LNCaP clone FGC (cell line): ENCODE data around the gene HTR6.

Experiments
- DNase-seq: peaks from one replicate; pipeline ENCODE4 v3.0.0-alpha.2; 2011; ENCODE audit warnings: low read depth
- H3K4me3 ChIP-seq: 2 replicates; pipeline ENCODE4 v1.5.1; 2011; ENCODE audit warnings: mild to moderate bottlenecking, low read depth, low read length, control low read depth
- TF ChIP-seq, protein P1 (sequence below): IDR thresholded peaks from 2 replicates; pipeline ENCODE4 v1.5.1; 2012; ENCODE audit warnings: mild to moderate bottlenecking; ENCODE audit not compliant: control insufficient read depth, insufficient read depth; ENCODE audit errors: extremely low read depth

Gene HTR6

DNA sequence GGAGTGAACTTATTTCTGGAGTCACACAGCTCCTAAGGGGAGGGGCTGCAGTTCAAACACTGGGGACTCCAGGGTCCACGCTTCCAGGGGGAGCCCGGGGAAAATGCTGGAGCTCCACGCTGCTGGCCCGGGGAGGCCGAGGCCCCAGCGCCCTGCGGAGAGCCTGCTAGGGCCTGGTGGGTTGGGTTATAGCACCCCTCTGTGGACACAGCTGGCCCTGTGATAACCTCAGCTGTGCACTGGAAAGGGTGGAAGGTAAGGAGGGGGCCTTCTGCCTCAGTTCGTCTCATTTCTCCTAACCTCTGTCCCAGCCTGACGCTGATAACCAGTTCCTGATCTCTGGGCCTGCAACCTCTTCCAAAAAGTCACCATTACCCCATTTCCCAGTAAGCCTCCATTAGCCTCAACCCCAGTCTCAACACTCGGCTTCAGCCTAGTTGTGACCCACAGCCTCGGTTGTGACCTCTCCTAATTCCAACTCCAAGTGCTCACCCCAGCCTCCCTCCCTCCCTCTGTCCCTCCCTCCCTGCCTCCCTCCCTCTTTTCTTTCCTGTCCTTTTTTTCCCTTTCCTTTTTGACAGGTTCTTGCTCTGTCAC lies 13.4 kb upstream of the HTR6 start:
- no peak overlapping the region for H3K4me3 ChIP-seq
- TF ChIP-seq, protein P1, sequence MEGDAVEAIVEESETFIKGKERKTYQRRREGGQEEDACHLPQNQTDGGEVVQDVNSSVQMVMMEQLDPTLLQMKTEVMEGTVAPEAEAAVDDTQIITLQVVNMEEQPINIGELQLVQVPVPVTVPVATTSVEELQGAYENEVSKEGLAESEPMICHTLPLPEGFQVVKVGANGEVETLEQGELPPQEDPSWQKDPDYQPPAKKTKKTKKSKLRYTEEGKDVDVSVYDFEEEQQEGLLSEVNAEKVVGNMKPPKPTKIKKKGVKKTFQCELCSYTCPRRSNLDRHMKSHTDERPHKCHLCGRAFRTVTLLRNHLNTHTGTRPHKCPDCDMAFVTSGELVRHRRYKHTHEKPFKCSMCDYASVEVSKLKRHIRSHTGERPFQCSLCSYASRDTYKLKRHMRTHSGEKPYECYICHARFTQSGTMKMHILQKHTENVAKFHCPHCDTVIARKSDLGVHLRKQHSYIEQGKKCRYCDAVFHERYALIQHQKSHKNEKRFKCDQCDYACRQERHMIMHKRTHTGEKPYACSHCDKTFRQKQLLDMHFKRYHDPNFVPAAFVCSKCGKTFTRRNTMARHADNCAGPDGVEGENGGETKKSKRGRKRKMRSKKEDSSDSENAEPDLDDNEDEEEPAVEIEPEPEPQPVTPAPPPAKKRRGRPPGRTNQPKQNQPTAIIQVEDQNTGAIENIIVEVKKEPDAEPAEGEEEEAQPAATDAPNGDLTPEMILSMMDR: peak; percentile 75
- DNase-seq: no peak

DNA sequence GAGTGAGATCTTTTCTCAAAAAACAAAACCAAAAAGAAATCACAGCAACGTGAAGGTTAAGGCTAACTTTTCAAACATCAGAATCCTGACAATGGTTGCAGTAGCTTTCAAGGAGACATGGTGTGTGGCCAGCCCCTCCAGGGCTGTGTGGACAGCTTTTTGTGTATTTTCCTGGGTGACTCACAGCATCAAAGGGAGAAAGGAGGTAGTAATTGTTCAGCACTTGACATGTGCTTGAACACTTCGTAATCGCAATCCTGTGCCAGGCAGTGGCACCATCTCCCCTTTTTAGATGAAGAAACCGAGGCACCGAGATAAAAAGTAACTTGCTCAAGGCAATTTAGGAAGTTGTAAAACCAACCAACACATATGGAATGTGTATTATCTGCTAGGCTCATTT lies 10.3 kb upstream of the HTR6 start:
- DNase-seq: no peak
- TF ChIP-seq, protein P1: no peak
- no peak overlapping the region for H3K4me3 ChIP-seq

DNA sequence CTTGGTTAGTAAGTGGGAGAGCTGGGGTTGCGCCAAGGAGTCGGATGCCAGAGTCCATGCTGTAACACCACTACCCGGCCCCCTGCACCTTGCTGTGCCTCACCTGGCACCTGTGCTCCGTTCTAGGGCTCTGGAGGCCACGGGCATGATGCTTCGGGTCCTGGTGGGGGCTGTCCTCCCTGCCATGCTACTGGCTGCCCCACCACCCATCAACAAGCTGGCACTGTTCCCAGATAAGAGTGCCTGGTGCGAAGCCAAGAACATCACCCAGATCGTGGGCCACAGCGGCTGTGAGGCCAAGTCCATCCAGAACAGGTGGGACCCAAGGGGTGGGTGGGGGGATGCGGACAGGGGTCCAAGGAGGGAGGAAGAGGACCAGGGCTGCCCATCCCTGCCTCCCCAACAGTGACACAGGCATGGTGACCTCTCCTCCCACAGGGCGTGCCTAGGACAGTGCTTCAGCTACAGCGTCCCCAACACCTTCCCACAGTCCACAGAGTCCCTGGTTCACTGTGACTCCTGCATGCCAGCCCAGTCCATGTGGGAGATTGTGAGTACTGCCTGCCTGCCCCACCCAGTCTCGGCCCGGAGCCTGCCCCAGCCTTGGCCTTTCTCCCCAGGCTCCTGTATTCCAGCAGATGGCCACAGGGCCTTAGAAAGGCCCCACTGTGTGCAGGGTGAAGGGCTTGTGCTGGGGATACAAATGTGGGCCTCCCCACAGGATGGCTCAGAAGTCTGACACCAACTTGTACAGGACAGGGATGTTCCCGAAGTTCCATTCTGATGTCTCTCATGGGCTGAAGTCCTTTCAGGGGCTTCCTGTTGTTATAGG lies 9.6 kb upstream of the HTR6 start:
- TF ChIP-seq, protein P1: no peak
- no peak overlapping the region for H3K4me3 ChIP-seq
- DNase-seq: no peak

DNA sequence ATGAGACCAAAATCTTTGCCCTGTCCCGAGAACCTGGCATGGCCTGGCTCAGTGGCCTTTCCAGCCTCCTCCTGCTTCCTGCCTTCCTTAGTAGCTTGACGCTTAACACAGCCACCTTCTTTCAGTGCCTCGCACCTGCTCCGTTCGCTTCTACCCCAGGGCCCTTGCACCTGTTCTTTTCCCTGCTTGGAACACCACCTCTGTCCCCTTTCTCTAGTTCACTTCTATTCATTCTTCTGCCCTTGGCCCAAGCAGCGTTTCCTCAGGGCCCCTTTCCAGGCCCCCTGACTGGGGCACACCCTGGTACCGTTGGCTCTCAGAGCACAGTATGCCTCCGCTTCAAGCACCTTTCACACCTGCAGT lies 9.0 kb upstream of the HTR6 start:
- no peak for DNase-seq
- TF ChIP-seq, protein P1: no peak
- no peak overlapping the region for H3K4me3 ChIP-seq

DNA sequence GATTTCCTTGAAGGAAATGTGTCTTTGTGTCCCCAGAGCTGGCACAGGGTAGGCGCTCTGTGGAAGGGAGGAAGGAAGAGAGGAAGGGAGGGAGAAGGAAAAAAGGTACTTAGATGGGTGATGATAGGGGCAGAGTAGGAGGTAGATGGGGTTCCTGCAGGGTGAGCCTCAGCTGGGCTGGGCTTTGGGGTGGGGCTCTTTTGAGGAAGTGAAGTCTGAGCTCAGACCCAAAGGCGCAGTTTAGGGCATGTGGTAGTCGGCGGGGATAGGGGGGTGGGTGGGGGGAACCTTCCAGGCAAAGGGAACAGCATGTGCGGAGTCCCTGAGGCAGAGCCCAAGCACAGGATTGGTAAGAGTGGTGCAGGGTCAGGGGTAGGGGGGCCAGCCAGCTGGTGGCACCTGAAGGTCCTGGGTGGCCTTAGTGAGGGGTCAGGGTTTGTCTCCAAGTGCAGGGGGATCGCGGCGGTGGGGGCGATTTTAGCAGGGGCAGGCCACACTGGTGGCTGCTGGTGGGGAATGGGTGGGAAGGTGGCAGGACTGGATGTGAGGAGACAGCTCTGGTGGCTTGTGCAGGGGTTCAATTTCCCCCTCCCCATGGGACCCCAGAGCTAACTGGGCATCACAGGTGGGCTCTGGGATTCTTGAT lies 8.4 kb upstream of the HTR6 start:
- no peak overlapping the region for H3K4me3 ChIP-seq
- no peak for DNase-seq
- TF ChIP-seq, protein P1: no peak

DNA sequence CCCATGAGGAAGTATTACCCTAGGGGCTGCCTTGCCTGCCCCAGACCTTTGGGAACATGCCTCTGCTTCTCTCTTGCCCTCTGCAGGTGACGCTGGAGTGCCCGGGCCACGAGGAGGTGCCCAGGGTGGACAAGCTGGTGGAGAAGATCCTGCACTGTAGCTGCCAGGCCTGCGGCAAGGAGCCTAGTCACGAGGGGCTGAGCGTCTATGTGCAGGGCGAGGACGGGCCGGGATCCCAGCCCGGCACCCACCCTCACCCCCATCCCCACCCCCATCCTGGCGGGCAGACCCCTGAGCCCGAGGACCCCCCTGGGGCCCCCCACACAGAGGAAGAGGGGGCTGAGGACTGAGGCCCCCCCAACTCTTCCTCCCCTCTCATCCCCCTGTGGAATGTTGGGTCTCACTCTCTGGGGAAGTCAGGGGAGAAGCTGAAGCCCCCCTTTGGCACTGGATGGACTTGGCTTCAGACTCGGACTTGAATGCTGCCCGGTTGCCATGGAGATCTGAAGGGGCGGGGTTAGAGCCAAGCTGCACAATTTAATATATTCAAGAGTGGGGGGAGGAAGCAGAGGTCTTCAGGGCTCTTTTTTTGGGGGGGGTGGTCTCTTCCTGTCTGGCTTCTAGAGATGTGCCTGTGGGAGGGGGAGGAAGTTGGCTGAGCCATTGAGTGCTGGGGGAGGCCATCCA lies 7.8 kb upstream of the HTR6 start:
- TF ChIP-seq, protein P1: no peak
- no peak overlapping the region for H3K4me3 ChIP-seq
- DNase-seq: no peak
